HG03442 (cell line): ENCODE data around the gene NFATC1.

Experiments used
- ATAC-seq: cut with Tn5 transposase; IDR thresholded peaks from one replicate; pipeline ENCODE4 v1.9.1; 2021; ENCODE audit warnings: mild to moderate bottlenecking, moderate library complexity; ENCODE audit not compliant: unreplicated experiment

NFATC1 gene

DNA sequence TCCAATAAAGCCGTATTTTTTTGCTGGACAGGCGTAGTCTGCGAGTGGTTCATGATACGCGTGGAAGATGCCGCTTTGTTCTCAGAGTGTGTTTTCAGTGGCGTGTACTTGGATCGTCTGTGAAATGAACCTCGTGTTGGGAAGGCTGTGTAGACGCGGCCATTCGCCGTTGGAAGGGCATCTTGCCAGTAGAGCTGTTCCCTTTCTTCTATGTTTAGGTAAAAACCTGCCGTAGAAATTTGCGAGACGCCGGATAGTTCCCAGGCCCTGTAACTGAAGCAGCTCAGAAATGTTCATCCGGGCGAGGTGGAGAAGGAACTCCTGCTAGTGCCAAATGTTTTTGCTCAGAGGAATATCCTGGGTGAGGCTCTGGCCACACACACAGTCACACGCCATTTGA, 133.6 kb downstream of the NFATC1 start:
- ATAC-seq = no peak

DNA sequence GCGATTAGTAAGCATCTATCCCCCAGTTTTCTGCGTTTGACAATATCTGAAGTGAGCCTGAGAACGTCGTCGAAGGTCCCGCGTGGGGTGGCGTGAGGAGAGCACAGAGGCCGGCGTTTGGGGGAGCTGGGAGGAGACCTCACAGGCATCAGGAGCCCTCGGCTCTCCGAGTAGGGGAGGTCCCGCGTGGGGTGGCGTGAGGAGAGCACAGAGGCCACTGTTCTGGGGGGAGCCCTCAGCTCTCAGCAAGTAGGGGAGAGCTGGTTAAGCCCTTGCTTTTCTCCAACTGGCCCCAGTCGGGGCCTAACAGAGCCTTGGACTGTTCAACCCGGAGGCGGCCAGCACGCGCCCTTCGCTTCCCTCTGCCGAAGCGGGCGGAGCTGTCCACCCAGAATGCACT, 134.3 kb downstream of the NFATC1 start:
- ATAC-seq = no peak

DNA sequence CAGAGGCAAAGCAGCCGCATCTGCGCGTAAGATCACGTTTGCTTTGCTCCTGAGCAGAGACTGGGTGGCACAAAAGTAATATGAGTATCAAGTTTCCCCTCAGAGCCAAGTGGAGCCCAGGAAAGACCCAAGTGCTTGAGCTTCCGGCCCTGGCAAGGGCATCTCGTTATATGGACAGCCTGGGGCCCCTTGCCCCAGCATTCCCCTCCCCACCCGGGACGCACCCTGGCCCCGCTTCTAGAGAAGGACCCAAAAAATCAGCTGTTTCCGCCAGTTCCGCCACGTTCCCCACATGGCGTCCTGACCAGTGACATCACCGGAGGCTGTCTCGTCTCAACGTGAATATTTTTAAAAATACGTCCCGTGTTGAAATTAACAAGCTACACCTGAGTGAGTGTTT, 135.1 kb downstream of the NFATC1 start:
- no peak for ATAC-seq

DNA sequence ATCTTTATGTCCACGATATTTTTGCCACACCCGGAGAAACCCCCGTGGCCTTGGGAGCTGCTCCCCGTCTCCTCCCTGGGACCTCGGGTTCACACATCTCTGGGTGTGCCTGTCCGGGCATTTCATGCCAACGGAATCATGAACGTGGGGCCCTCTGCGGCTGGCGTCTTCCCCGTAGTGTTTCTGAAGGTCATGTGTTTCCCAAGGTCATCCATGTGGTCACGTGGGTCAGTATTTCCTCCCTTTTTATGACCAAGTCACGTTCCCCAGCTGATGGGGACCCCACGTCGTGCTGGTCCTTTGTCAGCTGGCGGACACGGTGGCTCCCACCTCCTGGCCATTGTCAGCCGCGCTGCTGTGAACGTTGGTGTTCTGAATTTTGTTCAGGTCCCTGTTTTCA, 135.7 kb downstream of the NFATC1 start:
- ATAC-seq = no peak

DNA sequence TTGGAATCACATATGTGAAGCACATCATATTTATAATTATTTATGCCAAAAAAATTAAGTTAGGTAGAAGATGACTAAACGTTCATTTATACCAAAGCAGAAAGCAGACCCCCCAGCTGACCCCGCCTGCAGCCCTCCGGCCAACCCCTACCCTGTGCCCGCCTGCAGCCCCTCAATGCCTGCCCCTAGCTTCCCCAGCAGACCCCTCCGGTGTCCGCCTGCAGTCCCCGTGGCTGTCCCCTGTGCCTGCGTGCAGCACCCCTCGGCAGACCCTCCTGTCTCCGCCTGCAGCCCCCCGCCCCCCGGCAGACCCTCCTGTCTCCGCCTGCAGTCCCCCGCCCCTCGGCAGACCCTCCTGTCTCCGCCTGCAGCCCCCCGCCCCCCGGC, 136.2 kb downstream of the NFATC1 start:
- ATAC-seq = no peak

DNA sequence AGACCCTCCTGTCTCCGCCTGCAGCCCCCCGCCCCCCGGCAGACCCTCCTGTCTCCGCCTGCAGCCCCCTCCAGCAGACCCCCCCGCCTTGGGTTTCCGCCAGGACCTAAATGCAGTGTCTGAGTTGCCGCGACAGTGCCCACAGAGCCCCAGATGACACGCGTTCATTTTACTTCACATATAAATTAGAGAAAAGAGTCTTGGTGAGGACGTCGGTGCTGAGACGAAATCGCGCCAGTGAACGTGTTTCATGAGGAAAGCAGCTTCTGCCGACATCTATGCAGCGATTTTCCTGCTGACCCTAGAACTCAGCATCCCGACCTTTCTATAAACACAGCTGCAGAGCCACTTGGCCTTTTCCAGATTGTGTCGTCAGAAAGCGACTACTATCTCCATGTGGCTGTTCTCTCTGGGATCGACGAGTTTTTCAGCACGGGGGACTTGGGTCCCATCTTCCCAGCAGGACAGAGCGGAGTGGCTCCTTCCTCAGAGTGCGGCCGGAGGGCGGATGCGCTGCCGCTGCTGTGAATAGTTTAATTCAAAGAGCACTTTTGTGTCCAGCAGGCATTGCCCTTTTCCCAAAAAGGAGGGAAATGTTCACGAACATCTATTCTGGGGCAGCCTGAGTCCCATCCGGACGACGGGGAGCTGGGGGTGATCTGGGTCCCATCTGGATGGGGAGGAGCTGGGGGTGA, 136.7 kb downstream of the NFATC1 start:
- ATAC-seq = no peak

DNA sequence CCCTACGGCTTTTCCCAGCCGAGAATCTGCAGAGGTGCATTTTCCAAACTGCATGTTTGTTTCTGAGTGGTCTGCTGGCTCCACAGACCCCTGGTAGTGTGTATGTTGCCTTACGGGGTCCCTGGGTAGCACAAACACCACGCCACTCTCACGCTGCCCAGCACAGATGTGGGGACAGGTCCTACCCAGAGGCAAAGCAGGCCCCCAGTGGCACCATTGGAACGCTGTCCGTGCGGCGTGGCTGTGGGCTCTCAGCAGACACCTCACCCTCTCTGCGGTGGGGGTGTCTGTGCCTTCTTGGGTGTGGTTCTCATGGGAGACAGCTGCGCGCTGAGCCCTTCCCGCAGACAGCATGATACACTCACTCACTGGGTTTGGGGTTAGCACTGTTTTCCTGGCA, 137.4 kb downstream of the NFATC1 start:
- no peak for ATAC-seq

DNA sequence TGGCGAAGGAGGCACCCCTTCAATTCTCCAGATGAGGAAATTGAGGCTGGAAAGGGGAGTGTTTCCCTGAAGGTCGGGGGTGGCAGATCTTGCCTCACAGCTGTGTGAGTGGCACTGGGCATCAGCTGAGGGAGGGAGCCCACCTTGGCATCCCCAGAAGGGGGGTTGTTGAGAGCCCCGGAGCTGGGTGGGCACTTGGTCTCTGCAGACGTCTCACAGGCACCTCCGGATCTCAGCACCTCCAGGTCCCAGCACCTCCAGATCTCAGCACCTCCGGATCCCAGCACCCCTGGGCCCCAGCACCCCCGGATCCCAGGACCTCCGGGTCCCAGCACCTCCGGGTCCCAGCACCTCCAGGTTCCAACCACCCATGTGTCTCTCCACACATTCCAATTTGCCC, 137.9 kb downstream of the NFATC1 start:
- no peak for ATAC-seq

DNA sequence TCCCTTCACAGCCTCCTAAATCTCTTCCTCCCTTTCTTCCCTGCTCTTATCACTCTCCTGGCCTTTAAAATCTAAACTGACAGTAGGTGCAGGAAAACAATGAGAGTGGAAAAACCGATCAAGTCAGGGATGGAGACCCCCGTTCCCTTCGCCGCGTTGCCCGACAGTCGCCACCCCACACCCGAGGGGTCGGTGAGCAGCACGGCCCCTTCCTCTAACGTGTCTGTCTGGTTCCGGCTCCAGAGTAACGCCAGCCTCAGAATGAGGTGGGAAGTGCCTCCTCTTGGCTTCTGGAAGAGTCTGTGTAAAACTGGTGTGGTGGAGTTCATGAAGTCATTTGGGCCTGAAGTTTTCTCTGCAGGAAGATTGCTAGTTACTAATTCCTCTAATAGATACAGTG, 138.6 kb downstream of the NFATC1 start:
- no peak for ATAC-seq

DNA sequence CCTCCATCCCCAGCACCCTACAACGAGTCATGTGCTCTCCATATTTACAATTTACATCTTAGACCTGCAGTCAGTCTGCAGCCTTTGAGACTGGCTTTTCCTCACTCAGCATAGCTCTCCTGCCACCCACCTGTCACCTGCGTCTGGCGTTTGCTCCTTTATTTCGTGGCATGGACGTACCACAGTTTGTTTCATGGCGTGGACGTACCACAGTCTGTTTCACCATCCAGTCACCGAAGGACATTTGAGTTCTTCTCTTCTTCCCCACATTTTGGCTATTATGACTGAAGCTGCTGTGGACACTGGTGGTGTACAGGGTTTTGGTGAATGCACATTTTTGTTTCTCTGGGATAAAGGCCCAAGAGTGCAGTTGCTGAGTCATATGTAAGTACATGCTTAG, 142.0 kb downstream of the NFATC1 start:
- no peak for ATAC-seq

DNA sequence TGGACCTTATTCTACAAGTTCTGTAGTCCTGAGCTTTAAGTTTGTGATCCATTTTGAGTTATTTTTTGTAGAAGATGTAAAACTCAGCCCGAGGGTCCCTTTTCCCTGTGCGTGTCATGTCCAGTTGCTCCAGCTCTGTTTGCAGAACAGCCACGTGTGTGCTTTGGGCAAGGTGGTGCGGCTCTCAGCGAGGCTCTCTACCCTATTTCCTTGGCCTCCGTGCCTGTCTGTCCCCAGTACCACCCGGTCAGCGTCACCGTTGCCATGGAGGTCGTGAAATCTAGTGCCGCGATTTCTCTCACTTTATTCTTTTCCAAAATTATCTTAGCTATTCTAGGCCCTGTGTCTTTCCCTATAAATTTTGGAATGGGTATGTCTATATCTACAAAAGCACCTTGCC, 142.9 kb downstream of the NFATC1 start:
- no peak for ATAC-seq

DNA sequence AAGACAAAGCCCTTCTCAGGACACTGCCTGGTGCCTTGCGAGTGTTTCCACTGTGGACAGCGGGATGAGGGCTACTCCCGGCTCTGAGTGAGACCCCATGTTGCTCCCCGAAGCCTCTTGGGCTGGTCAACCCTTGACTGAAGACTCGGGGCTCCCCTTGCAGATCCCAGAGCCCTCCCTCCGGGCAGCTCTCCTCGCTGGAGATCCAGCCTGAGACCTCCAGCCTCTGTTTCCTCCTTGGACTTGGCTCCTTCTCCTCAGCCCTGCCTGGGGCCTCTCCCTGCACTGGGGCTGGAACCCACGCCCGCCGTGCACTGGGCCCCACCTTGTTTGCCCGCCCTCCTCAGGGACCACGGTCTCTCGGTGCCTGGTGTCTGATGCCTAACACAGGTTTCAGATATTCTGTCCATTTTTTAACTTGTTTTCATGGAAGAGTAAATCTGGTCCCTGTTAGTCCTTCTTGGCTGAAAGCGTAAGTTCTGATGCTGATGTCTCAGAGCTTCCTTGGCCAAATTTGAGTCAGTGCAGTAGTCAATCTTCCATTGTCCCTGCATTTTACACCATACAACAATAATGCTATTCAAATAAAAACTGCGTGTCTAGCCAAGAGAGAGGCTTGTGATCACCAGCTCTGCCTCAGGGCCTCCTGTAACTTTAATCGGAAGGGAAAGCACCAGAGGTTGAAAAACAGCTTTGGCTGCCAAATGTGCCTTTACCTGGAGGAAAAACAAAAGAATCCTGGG, 144.6 kb downstream of the NFATC1 start:
- no peak for ATAC-seq

DNA sequence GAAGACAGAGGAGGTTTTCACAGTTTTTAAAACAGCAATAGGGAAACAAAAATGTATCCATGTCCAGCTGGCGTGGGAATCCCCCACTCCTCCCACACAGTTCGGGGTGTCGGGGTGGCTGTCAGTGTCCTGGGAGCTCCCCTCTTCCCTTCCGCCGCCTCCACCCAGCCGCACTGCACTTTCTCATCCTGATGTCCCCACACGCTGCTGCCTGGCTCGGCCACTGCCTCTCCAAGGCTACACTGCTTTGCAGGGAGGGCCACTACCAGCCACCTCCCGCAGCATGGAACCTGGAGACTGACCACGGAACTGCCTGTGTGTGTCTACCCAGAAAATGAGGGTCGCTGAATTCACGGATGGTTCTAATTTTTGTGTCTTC, 145.2 kb downstream of the NFATC1 start:
- ATAC-seq = no peak

DNA sequence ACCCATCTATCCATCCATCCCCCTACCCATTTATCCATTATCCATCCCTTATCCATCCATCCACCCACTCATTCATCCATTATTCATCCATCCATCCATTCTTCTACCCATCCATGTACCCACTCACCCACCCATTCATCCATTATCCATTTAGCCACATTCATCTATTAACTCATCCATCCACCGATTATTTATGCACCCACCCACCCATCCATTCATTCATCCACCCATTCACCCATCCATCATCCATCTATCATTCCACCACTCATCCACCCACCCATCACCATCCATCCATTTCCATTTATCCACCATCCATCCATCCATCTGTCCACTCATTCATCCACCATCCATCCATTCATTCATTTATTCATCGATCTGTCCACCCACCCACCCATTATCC, 146.5 kb downstream of the NFATC1 start:
- no peak for ATAC-seq

DNA sequence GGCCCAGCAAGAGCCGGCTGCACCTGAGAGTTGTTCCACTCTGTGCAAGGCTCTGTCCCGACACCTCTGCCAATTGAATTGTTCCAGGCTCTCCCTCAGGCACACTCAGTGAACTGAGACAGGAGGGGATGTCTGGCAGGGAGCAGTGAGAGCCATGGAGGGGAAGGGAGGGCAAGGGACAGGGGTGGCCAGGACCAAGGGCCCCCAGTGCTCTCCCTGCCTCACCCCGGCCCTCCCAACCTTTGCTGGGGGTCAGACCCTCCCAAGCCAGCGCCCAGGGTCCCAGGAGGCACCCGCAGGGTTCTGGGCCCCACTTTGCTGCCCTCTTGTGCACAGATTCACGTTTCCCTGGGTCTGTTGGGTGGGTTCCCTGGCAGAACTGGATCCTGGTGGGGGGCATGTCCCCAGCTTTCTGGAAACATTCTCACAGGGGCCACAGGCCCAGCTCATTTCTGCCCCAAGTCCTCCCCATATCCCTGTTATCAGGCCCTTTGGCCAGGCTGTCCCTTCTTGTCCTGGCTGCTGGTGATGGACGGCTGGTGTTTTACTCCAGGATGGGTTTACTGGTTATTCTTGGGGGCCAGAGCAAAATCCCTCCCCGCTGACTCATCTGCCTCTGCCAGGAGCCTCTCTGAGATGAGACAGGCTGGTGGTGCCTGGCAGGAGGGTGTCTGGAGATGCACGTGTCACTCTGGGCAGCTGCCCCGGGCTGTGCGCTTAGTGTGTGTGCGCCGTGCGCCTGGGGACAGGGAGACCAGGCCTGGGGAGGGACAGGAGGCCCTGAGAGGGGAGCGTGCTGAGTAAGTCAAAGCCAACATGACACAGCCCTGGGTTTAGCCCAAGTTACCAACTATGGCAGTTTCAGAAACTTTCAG, 147.4 kb downstream of the NFATC1 start:
- ATAC-seq = no peak

DNA sequence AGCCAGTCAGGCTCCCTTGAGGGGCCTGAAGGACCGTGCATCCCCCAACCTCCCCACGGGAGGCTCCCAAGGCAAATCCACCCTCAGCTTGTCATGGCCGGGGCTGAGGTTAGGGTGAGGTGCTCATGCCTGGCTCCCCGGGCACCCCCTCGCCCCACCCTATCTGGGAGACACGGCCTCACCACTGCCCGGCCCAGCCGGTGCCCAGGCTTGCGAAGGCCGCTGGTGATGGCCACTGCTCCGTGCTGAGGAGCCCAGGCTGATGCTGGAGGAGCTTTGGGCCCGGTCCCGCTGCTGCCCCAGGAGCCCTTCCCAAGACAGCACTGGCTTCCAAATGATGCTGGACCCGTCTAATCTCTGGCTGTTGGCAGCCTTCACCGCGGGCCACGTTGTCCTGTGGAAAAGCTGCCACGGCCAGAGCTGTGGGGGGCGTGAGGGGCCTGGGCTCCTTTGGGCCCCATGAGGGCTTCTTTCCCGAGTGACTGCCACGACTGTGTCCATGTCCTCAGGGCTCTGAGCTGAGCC, 148.2 kb downstream of the NFATC1 start:
- no peak for ATAC-seq

DNA sequence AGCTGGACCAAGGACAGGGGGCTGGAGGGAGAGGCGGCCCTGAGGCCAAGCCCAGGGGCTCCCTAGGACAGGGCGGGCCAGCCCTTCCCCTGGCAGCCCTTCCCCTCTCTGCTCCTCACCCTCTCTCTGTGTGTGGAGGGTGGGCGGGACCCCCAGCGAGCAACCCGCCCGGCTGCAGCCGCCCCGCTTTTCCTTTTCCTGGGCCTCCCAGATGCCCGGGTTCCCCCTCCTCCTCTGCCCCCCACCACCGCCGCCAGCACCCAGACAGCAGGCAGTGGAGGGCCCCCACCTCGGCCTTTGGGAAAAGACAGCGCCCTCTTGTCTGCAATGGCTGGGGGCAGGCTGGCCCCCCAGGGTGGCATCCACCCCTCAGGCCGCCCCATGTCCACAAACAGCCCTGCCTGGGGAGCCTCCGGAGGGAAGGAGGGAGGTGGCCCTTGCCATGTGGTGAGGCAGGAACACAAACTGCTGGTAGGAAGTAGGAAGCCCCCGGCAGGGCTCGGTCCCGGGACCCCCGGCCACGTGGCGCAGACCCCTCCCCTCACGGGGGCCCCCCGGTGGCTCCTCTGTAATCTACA, 148.7 kb downstream of the NFATC1 start:
- no peak for ATAC-seq

DNA sequence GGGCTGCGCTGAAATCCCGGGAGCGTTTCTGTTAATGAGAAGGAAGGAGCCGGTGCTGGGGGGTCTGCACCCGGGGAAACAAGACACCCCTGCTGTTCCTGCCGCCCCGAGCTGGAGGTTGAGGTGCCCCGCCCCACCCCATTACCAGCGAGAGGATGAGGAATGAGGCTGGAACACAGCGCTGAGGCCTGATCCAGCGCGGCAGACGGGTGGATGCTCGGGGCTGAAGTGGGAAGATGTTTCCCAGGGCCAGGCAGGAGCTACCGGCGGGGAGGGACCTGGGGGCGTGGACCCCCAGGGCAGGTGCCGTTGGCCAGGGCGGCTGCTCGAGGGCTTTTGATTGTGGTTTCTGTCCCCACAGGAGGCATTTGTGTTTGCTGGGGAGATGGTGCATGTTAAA, 149.5 kb downstream of the NFATC1 start:
- no peak for ATAC-seq

DNA sequence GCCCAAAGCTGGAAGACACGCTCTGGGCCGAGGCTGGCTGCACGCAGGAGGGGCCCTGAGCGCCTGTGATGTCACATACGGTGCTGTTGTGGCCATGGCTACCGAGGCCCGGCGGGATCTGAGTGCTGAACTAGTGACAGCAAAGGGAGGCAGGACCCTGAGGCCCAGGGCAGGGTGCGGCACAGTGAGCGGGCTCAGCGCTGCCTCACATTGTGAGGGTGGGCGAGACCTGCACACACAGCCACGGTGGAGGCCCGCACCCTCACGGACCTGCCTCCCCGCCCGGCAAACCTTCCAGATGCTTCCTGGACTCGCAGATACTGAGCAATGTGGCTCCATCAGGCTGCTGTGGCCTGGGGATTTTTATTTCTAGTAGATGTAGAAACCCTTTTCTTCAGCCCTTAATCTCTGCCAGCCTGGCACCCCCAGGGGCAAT, 150.0 kb downstream of the NFATC1 start:
- no peak for ATAC-seq

DNA sequence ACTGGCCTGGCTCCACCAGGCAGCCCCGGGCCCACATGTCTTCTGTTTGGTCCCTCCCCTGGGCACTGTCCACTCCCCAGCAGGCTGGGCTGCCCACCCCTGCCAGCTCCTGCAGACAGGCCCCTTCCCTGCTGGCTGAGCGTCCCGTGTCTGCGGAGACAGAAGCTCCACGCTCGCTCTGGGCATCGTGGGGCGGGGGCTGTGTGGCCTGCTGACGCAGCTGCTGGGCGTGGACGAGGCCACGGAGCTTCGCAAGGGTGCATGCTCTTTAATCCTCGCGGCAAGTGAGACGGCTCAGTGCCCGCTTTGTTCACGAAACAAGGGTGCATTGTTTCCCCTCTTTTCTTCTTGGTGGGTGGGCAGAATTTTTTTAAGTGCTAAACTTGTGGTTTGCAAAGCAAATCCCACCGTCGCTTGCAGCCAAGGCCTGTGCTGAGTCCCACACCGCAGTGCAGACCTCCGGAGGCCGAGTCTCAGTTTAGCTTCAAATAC, 151.1 kb downstream of the NFATC1 start:
- no peak for ATAC-seq
